GM21447 (cell line): Measurements from ENCODE around the gene TRMT6.

Experiments
- ATAC-seq: cut with Tn5 transposase; IDR thresholded peaks from one replicate; pipeline ENCODE4 v1.9.1; 2021; ENCODE audit not compliant: unreplicated experiment

TRMT6 gene

DNA sequence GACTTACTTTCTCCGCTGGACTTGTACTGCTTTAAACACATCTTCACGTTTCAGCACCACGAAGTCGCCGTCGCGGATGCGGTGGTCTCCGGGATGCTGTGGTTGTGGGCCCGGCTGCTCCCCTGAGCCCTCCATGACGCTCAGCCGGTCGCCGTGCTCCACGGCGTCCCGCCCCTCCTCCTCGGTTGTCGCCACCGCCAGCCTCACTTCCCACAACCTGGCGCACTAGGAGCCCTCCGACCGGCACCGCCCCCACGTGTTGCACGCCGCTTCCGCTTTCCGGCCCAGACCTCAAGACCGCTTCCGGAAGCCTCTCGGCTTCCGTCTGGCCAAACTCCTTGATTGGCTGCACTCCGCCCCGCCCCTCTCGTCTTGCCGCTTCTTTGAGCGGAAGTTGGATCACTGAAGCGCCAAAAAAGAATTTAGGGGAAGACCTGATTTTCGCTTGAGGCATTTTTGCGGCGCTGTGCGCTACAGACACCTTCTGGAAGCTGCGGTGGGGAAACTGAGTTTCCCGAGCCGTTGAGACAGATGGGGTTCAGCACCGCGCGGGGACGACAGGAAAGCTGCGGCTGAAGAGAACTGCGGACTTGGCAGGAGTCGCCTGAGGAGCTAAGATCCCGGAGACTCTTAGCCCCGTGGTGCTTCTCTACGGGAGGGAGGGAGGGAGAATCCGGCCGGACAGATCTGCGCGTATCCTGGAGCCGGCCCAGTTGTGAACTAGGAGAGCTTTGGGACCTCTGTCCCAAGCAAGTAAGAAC is at the start of gene TRMT6, which contains the start of gene MCM8:
TRMT6 (minus strand) TSS at position 263 of the 761 bp plus-strand sequence; CDS start at position 135, 128 bp downstream.
MCM8 (plus strand) TSS at position 382 of the 761 bp plus-strand sequence. CDS start 1,364 bp downstream, outside the sequence.
- ATAC-seq = peak; percentile 98

GRCh38 chr20:5999783-6000182 is 49.5 kb upstream of the TRMT6 start:
- no peak for ATAC-seq

DNA sequence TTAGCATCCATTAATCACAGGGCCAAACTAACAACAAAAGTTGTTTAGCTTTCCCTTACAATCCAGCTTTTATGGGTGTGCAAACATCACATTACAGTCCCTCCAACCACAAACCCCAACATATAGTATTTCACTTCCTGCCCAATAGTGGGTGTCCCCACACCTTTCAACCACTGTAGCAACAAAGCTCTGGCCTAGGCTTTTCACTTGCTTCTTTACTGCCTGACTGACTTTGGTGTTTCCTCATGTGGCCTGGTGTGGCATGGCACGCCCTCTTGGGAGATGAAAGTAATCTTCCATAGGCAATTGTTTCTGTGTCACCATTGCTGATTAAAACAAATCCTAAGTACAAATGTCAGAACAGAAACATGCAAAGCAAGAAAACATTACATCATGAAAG is 46.4 kb upstream of the TRMT6 start:
- ATAC-seq = peak; percentile 99

DNA sequence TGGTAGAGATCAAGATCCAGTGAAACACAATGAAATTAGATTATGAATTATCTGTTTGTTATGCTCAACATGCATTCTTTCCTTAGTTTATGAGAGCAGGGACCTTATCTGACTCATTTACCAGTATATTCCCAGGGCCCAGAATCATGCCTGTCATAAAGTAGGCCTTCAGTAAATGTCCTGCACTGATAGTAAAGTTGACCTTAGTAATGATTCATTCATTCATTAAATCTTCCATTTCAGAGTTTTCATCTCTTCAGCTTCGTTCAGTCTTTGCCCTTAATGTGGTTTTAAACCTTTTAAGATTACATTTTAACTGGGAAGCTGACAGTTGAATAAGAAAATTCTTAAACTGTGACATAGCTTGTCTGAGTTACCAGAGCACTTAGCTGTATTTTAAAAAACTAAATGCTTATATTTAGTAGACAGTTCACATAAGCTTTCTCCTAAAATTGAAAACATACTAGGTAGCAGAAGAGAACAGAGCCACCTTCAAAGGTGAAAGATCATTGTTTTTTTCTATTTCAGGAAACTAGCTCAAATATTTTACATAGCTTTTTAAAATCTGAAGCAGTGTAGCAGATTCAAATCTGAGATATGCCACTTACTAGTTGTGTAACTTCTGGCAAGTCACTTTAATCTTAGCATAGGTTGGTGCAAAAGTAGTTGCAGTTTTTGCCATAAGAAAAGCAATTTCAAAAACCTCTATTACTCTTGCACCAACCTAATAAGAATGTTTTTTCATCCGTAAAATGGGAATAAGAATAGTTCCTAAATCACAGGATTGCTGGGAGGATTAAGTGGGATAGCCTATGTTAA is 41.5 kb upstream of the TRMT6 start:
- ATAC-seq = no peak

DNA sequence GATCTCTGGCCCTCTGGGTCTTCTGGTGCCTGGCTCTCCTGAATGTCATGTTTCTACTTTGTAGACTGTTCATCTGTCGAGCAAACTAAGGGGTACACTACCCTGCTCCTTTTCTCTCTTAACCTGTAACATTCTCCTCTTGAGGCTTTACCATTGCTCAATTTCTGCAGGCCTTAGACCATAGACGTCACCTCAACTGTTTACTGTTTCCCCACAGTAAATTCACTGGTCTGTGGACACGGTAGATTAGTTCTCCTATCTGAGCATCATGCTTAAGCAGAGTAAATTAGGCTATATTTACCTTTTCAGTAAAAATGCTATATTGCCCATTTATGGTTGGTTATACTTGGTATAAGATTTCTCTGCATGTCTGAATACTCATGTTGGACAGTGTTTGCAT is 40.6 kb upstream of the TRMT6 start:
- no peak for ATAC-seq

GRCh38 chr20:5989539-5989938 is 39.2 kb upstream of the TRMT6 start:
- no peak for ATAC-seq

DNA sequence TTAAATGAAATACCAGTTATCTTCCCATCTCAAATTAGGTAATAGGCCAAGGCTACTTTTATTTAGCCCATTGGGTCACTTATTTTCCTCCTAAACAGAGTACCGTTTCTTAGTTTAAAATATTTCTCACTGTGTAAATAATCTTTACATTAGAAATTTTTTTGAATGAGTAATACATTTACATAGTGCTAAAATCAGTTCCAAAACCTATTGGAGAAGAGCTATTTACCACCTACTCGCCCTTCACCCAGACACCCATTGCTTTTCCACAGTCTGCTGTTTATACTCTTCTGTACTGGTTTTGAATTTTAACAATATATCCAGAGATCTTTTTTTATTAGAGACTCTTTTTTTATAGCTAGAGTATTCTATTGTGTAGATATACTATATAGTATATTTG is 37.0 kb upstream of the TRMT6 start:
- ATAC-seq = no peak

- no peak for ATAC-seq
Measured at GRCh38 chr20:5980720-5981538, 30.6 kb upstream of the TRMT6 start.

DNA sequence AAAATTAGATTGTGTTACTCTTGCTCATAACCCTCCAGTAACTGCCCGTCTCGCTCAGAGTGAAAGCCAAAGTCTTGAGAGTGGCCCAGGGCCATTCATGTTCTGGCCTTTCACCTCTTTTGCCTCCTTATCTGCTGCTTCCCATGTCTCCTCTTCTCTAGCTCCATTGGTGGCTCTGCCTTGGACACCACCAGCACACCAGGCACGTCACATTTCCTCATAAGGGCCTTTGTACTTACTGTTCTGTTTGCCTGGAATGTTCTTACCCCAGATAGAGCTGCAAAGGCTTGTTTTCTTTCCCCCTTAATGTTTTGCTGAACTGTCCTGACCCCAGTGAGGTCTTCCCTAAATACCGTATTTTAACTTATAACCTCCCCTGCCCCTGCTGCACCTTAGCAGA is 29.5 kb upstream of the TRMT6 start:
- no peak for ATAC-seq

- no peak for ATAC-seq
Measured at GRCh38 chr20:5977975-5978374, 27.6 kb upstream of the TRMT6 start.

GRCh38 chr20:5977223-5977622 is 26.9 kb upstream of the TRMT6 start:
- no peak for ATAC-seq

DNA sequence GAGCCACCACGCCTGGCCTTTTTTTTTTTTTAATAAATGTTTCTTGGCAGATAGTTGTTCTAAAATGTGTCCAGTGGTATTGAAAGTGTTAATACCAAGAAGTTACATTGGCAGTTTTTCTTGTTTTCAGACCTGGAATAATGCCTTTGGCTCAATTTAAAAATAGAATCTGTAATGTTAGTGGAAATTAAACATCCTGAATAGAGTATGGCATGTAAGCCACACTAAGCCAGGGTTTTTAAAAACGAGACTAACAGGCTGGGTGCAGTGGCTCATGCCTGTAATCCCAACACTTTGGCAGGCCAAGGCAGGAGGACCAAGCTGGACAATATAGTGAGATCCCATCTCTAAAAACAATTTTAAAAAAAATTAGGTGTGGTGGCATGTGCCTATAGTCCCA is 25.4 kb upstream of the TRMT6 start:
- ATAC-seq = no peak

DNA sequence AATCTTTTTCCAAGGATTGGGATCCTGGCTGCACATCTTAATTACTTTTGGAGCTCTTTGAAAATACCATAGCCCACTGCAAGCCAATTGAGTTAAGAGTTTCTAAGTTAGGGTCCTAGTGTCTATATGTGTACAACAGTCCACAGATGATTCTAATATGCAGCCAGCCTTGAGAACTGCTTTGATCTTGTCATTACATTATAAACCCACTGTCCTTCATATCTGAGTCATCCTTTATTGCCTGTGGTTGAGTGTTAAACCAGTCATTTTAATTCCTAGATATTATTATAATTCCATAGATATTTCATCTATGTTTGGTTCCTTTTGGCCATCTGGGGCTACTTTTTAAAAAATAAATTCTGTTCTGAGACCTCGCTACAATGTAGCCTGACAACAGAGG is 24.2 kb upstream of the TRMT6 start:
- ATAC-seq = no peak

DNA sequence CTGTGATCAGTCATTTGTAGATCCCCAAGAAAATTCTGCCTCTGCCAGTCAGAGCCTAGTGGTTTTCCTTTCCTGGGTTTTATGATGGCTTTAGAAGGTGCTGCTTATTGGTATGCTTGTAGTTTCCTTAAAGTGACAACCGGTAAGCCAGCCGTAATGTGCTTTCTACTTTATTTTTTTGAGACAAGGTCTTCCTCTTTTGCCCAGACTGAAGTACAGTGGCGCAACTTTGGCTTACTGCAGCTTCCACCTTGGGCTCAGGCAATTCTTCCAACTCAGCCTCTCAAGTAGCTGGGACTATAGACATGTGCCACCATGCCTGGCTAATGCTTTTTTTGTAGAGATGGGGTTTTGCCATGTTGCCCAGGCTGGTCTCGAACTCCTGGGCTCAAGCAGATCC is 23.6 kb upstream of the TRMT6 start:
- ATAC-seq = no peak

DNA sequence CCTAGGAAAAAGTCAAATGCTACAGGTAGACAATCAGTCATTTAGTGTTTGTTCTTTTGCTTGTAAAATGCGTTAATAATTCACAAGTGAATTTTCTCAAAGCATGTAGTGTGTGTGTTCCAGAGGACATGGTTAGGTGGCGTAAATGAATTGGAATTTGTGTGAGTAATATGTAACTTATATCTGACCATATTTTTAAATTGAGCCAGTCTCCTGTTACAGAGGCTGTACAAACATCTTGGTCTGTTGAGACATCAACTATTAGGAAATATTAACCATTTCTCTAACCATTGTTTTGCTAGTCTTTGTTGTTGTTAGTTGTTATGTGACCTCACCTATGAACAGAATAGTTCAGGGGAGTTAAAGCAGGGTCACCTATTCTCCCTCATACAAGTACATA is 22.8 kb upstream of the TRMT6 start:
- no peak for ATAC-seq

DNA sequence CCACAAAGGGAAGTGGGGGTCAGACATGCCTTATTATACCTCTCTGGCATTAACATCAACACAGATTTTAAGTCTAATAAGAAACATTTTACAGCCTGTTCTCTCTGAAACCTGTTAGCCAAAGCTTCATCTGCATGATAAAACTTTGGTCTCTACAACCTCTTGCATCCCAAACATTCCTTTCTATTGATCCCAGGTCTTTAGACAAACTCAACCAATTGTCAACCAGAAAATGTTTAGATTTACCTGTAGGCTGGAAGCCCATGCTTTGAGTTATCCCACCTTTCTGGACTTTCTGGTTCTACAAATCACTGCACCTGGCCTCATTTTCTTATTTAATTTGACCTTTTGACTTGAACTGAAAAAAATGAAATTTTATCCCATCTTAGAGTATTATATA is 20.9 kb upstream of the TRMT6 start:
- ATAC-seq = no peak

DNA sequence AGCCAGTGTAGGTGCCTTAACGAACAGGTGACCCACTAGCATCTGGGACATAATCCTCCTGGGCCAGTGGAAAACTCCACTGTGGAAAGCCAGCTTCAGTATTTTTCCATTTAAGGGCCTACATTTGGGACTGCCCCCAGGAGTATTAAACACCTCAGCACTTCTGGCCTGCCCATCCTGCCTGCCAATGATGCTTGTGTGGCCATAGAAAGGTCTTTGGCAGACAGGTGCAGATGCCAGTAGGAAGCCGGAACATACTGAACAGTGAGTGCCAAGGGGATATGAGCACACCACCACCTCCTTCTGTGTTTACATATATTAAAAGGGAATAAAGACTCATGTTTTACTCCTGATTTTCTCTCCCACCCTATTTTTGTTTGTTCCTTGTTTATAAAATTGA is 20.0 kb upstream of the TRMT6 start:
- ATAC-seq = no peak

DNA sequence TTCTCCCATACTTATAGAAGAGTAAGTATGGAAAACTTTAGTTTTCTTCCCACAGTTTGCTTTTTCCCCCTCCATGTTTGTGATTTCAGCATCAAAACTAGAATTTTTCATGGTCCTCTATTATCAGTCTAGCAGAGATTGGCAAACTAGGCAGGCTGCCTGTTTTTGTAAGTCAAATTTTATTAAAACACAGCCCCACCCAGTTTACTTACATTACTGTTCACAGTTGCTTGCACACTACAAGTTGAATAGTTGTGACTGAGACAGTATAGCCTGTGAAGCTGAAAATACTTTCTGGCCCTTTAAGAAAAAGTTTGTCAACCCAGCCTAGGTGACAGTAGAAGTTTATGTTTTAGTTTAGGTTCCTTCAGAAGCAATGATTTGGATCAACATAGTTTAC is 19.6 kb upstream of the TRMT6 start:
- ATAC-seq = no peak

GRCh38 chr20:5969348-5969935 is 19.1 kb upstream of the TRMT6 start:
- ATAC-seq = no peak

DNA sequence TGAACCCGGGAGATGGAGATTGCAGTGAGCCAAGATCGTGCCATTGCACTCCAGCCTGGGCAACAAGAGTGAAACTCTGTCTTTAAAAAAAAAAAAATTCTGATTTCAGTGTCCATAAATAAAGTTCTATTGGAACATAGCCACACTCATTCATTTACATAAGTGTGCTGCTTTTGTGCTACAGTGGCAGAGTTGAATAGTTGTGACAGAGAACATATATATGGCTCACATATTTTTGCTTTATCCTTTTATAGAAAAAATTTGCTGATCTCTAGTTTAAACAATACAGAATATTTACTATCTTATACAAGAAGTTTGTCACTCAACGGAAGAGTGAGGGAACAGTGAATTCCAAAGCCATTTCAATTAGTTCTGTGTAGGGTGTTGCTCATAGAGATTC is 18.1 kb upstream of the TRMT6 start:
- ATAC-seq = no peak

GRCh38 chr20:5967469-5967868 is 17.1 kb upstream of the TRMT6 start:
- no peak for ATAC-seq
